Fibroblast of skin of abdomen (primary cell): ENCODE data around the gene ALOX5.
"Not testable (repeated sequence)": the region's sequence is repeated elsewhere in the genome, so short reads cannot be mapped to it uniquely, and the experiment has no call there.

Experiments used
- DNase-seq: peaks from one replicate; pipeline ENCODE4 v3.0.0-alpha.2; 2013

The ALOX5 gene

DNA sequence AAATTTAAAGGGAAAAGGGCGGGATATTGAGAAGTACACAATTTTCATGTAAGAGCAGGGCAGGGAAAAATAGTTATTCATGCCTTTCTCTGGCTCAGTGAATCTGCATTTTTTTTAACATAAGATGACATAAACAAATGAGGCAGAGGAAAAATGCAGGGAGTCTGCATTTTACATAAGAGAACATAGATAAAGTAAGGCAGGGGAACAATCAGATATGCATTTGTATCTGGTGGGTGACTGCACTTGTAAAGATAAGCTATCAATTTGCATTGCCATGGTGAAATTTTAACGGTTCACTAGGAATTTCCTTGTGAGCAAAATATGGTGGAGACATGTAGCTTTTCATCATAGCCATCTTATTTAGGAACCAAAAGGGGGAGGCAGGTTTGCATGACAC lies 33.5 kb downstream of the ALOX5 start:
- no peak for DNase-seq

DNA sequence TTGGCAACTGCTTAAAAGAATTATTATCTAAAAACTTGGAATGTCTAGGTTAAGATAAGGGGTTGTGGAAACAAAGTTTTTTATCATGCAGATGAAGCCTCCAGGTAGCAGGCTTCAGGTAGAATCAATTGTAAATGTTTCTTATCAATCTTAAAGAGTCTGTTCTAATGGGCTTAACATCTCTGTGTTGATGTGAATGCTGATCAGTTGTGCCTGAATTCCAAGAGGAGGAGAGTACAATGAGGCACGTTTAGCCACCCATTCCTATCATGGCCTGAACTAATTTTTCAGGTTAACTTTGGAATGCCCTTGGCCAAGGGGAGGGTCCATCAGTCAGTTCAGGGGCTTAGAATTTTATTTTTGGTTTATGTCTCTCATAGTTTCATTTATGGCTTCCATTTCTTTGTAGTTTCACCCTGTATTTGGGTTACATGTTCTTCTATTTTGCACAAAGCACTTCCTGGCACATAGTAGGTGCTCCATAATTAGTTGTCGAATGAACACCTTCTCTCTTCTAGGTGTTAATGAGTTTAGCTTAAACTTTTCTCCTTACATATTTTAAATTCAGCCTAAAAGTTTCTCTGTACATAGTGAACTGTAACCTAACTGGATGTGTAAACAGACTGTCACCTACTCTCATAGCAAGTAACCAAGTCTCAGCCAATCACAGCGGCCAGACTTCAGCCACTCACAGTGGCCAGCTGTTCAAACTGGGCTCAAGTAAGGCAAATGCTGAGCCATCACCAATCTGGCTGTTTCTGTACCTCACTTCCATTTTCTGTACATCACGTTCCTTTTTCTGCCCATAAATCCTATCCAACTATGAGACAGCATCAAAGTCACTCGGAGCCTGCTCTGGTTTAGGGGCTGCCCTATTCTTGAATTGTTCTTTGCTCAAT lies 34.7 kb downstream of the ALOX5 start:
- no peak for DNase-seq

DNA sequence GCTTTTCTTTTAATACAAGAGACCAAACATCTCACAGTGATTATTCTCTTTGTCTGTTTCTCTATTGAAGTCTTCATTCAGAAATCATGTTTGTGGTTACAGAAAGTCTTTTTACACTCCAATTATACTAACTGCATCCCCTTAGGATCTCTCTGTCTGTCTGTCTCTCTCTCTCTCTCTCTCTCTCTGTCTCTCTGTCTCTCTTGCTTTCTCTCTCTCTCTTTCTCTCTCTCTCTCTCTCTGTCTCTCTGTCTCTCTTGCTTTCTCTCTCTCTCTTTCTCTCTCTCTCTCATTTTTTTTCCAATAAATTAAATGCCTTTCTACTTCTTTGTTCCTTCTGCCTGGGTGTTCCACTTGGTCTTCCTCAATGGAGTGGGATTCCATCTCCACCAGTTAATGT lies 35.3 kb downstream of the ALOX5 start:
- not testable (repeated sequence) for DNase-seq

DNA sequence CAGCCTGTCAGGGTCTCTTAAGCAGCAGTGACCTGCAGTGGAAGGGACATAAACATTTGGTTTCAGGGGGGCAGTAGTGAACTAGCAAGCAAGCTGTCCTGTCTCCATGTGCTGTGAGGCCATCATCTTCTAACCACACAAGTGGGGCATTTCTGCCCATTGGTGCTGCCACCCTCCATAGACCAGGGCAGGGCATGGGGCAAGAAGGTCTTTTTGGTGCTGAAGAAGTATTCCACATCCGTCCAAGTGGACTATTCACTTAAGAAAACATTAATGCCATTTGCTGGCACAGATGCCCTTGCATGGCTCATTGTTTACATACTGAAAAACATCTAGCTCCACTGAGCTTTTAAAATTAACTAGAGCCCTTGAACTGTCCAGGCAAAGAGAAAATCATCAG lies 35.8 kb downstream of the ALOX5 start:
- no peak for DNase-seq

DNA sequence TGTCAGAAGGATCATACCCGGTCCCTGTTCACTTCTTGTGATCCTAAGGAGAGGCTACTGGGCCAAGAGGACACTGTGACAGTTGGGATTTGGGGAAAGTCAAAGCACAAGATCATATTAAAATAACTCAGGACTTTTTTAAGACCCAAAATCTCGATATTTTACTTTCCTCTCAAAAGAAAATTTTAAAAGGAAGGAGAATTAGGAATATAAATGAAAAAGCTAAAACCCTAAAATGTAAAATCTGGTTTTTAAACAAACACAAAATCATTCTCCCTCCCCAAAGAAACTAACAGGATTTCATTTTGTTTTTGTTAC lies 36.4 kb downstream of the ALOX5 start:
- DNase-seq, result no peak

DNA sequence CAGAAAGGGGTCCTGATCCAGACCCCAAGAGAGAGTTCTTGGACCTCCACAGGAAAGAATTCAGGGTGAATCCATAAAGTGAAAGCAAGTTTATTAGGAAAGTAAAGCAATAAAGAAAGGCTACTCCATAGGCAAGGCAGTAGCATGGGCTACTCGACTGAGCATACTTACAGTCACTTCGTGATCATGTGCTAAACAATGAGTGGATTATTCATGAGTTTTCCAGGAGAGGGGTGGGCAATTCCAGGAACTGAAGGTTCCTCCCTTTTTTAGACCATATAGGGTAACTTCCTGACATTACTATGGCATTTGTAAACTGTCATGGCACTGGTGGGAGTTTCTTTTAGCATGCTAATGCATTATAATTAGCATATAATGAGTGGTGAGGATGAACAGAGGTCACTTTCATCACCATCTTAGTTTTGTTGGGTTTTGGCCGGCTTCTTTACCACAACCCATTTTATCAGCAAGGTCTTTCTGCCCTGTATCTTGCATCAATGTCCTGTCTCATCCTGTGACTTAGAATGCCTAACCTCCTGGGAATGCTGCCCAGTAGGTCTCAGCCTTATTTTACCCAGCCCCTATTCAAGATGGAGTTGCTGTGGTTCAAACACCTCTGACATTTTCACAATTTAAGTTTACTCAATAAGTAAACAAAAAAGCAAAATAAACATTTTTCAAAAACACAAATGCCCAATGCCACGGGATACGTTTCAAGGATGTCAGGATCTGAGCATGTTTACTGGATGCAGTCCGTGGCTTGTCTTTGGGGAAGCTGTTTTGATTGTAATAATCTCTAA lies 37.0 kb downstream of the ALOX5 start:
- no peak for DNase-seq

DNA sequence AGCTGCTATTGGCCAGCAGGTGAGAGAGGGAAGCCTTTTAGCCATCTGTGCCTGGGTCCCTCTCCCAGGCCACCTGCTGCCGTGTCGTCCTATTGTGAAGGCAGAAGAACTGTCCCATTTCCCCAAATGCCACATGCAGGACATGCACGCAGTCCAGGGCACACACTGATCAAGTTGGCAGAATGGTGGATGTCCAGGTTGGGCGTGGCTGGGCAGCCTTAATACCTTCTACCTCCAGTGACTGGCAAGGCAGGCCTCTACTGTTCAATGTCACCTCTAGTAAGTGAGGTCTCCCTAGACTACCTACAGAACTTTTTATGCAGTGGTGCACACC lies 37.6 kb downstream of the ALOX5 start:
- DNase-seq, result no peak

DNA sequence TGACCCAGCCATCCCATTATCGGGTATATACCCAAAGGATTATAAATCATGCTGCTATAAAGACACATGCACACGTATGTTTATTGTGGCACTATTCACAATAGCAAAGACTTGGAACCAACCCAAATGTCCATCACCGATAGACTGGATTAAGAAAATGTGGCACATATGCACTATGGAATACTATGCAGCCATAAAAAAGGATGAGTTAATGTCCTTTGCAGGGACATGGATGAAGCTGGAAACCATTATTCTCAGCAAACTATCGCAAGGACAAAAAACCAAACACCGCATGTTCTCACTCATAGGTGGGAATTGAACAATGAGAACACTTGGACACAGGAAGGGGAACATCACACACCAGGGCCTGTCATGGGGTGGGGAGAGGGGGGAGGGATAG lies 41.0 kb downstream of the ALOX5 start:
- DNase-seq, result not testable (repeated sequence)

DNA sequence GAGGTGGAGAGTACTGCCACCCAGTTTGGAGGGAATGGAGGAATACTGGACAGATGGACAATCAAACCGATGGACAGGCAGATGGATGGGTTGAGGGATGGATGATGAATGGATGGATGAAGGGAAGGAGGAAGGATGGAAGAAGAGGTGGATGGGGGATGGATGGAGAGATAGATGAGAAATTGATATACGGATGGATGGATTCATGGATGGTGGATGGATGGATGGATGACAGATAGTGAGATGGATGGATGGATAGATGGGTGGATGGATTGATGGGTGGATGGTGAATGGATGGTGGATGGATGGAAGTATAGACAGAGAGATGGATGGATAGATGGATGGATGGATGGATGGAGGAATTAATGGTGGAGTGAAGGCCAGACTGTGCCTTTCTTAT lies 42.6 kb downstream of the ALOX5 start:
- DNase-seq, result no peak

DNA sequence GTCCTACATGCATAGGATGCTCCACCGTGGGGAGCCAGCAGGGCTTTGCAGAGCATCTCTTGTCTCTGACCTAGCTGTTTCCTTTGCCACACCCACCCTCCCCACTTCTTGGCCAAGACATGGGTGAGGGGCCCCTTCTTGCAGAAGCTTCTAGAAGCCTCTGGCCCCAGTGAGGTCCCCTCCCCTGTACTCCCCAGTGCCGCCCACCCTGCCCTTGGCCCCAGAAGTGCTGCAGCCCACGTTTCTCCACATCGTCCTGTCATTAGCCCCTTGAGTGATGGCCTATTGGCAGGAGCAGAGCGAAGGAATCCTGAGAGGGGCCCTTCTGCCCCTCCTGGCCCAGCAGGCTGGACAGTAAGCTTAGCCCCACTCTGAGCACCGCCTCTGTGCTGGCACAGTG lies 43.7 kb downstream of the ALOX5 start:
- DNase-seq, result no peak

DNA sequence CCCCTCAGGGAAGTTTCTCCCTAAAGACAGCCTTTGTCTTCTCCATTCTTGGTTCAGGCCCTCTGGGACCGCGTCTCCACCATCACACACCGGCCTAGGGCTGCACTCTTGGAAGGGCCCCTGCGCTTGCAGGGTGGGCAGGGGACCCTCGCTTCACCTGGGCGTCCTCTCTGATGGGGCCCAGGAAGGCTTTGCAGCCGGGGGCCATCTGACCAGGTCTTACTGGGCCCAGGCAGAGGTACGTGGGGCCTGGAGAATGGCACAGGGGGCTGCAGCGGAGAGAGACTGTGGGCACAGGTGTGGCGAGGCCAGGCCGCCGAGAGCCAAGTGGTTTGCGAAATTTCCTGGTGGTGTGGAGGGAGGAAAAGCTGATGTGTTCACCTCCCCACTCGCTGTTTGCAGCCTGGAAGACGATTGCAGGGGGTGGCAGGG lies 44.4 kb downstream of the ALOX5 start:
- DNase-seq, result no peak

DNA sequence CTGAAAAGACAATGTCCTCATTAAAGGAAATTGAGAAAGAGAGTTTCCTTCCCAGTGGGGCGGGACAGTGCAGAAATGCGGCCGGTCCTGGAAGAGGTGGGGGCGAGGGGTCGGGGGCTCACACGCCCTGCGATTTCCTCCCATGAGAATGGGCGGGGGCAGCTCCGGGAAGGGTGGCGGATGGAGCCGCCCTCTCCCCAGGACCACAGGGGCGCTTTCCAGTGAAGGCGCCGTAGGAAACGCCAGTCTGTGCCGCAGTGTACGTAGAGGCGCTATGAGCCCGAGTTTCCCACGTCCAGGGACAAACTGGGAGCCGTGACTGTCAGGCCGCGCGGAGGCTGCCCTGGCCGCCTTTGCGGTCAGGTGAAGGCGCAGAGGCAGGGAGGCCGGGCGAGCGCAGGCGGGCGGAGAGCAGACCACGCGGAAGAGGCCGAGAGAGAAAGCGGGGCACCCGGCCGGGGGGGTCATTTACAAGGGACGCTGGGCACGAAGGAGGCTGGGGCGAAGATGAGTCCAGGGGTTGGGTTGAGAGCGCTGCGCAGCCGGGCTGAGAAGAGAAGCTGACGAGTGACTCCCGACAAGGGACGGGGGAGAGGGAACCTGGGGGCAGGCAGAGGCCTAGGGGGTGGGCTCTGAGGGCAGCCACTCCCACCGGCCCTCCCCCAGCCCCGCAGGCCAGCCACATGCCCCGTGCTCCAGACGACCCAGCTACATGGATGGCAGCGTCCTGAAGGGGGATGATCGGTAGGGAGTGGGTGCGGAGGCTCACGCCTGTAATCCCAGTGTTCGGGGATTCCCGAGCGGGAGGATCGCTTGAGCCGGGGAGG lies 45.0 kb downstream of the ALOX5 start:
- peak; percentile 33 for DNase-seq

DNA sequence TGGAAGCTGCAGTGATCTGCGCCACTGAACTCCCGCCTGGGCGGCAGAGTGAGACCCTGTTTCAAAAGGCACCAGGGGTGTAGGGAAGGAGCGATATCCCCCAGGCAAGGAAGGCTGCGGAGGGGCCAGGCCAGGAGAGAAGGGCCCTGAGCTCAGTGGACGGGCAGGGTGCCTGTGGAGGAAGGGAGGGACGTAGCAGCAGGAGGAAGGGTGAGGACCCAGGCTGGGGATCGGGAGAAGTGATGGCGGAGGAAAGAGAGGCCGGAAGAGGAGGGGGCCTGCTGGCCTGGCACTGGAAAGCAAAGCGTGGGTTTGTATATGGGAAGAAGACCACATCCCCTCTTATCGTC lies 45.6 kb downstream of the ALOX5 start:
- no peak for DNase-seq

DNA sequence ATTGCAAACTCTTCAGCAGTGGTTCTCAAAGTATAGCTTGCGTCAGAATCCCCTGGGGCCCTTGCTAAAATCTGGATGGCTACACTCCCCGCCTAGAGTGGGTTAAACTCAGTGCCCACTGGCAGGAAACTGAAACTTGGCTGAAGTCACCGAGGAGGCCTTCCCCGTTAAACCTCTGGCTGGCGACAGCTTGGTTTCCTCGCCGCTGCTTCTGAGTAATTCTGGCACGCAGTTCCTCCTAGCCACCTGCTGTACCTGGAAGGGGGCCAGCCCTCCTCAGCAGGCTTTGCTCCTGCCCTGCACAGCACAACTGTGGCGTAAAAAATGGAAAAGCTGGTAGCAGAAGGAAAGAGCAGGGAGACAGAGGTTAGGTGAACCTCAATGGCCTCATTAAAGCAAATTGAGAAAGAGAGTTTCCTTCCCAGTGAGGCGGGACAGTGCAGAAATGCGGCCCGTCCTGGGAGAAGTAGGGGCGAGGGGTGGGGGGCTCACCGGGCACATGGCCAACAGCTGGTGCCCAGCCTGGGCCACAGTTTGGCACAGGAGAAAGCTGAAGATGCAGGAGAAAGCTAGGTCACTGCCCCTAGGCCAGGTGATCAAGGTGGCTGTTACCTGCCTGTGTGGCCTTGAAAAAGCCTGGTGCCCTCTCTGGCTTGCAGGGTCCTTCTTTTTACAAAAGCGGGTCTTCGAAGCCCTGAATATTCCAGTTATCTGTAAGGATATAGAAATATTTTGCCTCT lies 46.6 kb downstream of the ALOX5 start:
- peak; percentile 17 for DNase-seq

DNA sequence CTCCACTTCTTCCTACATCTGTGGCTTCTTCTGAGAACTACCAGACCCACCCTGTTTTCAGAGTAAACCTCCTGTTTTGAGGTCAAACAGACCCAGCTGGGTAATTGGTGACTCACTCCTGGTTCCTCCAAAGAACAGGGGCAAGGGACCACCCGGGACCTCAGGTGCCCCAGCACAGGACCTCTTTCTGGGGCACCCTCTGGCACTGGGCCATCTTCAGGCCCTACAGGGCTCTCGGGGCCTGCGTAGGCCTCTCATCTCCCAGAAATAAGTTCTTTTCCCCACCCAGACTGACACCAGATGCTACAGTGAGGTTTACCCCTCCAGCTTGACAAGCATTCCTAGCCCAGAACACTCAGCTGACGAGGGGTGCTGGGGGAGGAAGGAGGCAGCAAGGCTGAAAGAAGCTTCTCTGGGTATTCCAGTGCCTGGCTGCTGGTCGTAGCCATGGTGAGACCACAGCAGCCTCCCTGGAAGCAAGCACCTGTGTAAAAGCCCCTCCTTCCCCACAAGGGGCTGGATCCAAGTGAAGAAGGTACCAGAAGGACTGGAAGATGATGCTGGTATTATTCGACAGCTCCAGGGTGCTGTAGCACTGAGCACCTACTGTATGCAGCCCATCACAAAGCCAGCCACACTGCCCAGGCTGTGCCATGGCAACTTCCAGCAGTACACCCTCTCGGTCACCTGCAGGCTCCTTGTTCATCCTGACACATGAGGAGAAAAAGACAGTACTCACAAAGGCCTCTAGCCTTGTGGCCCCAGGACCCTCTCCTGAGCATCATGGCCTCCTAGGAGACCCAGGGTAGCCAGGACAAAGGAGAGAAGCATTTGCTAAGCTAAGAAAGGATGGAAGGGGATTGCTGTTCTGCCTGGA lies 47.4 kb downstream of the ALOX5 start:
- no peak for DNase-seq

DNA sequence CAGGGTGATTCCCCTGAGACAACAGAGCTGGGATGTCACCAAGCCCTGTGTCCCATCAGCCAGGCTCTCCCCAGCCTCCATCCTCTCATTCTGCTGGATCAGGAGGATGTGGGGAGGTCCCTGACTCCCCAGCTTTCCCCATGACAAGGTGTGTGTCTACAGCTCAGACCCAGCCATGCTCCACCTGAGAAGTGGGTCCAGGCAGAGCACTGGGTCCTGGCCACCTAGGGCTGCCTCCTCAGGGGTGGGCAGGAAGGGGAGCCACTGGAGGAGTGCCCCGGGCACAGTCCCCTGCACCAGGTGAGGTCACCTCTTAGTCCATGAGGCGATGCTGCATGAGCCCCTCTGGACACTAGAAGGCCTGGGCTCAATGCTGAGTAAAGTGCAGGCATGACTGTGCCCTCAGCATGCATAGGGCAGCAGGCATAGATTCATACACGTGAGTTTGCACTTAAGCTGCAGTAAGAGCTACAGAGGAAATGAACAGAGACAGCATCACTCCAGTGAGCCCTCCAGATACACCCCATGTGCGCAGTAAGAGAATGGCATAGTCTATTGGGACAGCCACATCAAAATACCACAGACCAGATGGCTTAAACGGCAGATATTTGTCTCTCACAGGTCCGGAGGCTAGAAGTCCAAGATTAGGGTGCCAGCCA lies 48.3 kb downstream of the ALOX5 start:
- no peak for DNase-seq

DNA sequence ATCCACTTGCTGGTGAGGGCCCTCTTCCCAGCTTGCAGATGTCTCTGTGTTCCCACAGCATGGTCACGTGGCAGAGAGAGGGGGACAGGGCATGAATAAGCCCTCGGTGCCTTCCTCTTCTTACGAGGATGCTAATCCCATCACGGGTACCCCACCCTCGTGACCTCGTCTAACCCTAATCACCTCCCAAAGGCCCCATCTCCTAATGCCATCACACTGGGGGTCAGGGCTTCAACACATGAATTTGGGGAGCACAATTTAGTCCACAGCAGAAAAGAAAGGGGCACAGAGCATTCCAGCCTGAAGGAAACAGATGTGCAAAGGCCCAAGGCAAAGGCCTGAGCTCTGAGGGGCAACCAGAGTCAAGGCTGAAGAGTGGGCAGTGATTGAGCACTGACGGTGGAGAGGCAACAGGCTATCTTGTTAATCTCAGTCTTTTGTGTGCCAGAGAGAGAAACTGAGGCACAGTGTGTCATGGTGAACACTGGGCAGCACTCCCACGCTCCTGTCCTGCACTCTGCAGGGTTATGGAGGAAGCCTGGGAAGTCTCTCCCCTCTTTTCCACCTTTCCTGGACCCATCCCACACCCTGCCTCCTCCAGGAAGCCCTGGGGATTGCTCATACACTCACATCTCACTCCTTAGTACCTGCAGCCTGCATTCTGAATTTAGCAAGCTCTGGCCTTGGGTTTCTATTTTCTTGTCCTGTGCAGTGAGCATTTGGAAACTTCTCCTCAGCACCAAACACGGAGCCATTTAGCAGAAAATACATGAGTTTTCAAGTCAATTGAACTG lies 49.0 kb downstream of the ALOX5 start:
- DNase-seq, result no peak

DNA sequence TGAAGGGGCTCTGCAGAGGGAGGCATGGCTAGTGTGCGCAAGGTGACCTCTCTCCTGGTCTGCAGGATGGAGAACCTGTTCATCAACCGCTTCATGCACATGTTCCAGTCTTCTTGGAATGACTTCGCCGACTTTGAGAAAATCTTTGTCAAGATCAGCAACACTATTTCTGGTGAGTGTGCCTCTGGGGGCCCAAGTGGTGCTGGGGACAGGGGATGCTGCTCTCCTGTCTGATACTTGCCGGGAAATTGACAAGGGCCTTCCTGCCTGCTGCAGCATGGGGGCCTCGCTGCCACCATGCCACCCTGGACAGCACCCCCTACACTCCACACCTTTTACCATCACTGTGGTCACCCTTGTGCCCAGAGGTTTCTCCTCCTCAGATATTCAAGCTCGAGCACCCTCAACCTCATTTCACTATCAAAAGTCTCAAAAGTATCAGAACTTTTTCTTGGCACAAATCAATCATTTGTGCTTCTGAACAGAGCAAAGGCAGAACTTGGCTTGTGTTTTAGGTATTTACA lies 50.0 kb downstream of the ALOX5 start:
- no peak for DNase-seq

DNA sequence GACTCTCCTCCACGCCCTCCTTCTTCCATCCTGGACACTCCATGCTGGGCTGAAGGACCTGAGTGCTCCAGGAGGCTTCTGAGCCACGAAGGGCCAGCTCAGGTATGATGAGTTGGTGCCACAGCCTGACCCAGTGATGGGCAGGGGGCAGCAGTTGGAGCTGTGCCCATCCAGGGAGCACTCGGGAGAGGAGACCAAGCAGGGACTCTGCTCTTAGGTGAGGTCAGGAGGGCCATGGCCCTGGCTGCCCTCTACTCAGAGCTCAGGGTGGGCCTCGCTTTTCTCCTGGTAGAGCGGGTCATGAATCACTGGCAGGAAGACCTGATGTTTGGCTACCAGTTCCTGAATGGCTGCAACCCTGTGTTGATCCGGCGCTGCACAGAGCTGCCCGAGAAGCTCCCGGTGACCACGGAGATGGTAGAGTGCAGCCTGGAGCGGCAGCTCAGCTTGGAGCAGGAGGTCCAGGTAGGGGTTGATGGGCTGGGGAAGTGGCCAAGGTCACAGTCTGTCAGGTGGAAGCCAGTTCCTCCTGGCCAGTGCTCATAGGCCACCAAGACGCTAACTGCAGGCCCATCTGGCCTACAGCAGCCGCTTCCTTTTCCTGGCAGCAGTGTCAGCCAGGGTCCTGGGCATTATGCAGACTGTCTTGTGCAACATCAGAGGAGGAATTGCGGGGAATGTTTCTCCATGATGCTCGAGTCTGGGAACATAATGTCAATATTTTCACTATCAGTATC lies 50.8 kb downstream of the ALOX5 start:
- DNase-seq, result no peak
